NB4 (cell line): ENCODE measurements around the gene CFAP46.

Source experiments
- DNase-seq: peaks from one replicate; pipeline ENCODE4 v3.0.0; 2010; ENCODE audit warnings: low read depth
- H3K4me3 ChIP-seq: one replicate; pipeline ENCODE4 v1.5.1; 2011; ENCODE audit warnings: mild to moderate bottlenecking, low read depth, low read length, moderate library complexity
- CTCF ChIP-seq: IDR thresholded peaks from one replicate; pipeline ENCODE4 v1.5.1; 2012; ENCODE audit warnings: low read depth, low read length
- MAX ChIP-seq: IDR thresholded peaks from 2 replicates; pipeline ENCODE4 v1.6.1; 2011; ENCODE audit warnings: low read depth, low read length
- MYC ChIP-seq: IDR thresholded peaks from 2 replicates; pipeline ENCODE4 v1.6.1; 2011; ENCODE audit warnings: low read depth, low read length
- POLR2A ChIP-seq: IDR thresholded peaks from 2 replicates; pipeline ENCODE4 v1.6.1; 2011; ENCODE audit warnings: mild to moderate bottlenecking; ENCODE audit not compliant: insufficient read length; ENCODE audit errors: extremely low read depth

CFAP46 gene

GRCh38 chr10:132885451-132886210, 56.7 kb downstream of the CFAP46 start:
- no peak for DNase-seq
- H3K4me3 ChIP-seq, result no peak overlapping the region
- no peak for TF ChIP-seq MAX
- no peak for TF ChIP-seq CTCF
- TF ChIP-seq MYC, result no peak
- TF ChIP-seq POLR2A, result no peak

GRCh38 chr10:132884691-132885271, 57.6 kb downstream of the CFAP46 start:
- no peak for DNase-seq
- H3K4me3 ChIP-seq, result no peak overlapping the region
- TF ChIP-seq MYC (no peak), CTCF (no peak), MAX (no peak), POLR2A (no peak)

GRCh38 chr10:132884041-132884440, 58.3 kb downstream of the CFAP46 start:
- DNase-seq, result no peak
- no peak overlapping the region for H3K4me3 ChIP-seq
- no peak for TF ChIP-seq MAX

GRCh38 chr10:132883391-132883881, 58.9 kb downstream of the CFAP46 start:
- no peak for DNase-seq
- H3K4me3 ChIP-seq, result no peak overlapping the region
- TF ChIP-seq MYC (no peak), MAX (no peak), POLR2A (no peak), CTCF (no peak)

- DNase-seq, result no peak
- no peak overlapping the region for H3K4me3 ChIP-seq
- TF ChIP-seq MAX (no peak), CTCF (no peak)
These were observed 60.1 kb downstream of the CFAP46 start for GRCh38 chr10:132882069-132882951.
